ENCODE measurements around the gene RGS7. TPM values are rescaled to one million over a fixed set of nuclear protein-coding genes. Genes with fewer than 3 reads are reported as not detected.

Gene RGS7
- polyA plus RNA-seq, 1 donor (not counting 4 experiments of a cell fraction or from before 2014, with no cell fraction given), result not detected

DNA sequence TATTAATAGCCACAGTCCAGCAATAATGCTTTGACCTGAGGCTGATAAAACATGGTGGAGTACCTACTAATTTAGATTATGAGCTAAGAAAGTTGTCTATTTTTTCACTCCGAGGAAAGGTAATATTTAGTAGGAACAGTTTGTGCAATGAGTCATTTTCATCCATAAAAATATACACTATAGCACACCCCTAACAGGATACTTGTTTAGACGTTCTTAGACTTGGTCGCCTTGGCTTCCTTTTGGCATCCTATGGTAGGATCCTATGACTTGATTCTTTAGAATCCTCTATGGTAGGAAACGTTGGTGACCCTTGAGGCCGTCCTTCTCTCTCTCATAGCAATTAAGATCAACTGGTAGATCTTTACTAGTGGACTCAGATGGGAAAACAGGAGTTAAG, 81.8 kb downstream of the RGS7 start:
- Histone ChIP-seq H3K9ac (ENCODE audit: control insufficient read depth, extremely low read depth, insufficient read depth, low read length) (no peak overlapping the region), H3K79me2 (ENCODE audit: control insufficient read depth, insufficient read depth, low read length) (no peaks in the 10 kb centered on the region), H3K4me3 (ENCODE audit: control insufficient read depth in 2 of 3, extremely low read depth in 1 of 3, insufficient read depth in 2 of 3, low read depth in 1 of 3, low read length in 3 of 3) (no peak overlapping the region), H3K9me1 (ENCODE audit: control insufficient read depth, extremely low read depth, insufficient read depth, low read length) (no peaks in the 10 kb centered on the region), H3K9me3 (ENCODE audit: control insufficient read depth, low read depth, low read length) (peaks cover 2% of the 10 kb centered on the region), H3K36me3 (ENCODE audit: control insufficient read depth in 2 of 2, extremely low read depth in 1 of 2, insufficient read depth in 2 of 2, low read length in 2 of 2) (no peaks in the 10 kb centered on the region), H3K27me3 (ENCODE audit: control insufficient read depth, extremely low read depth, insufficient read depth, low read length) (no peaks in the 10 kb centered on the region), H3K4me2 (ENCODE audit: control insufficient read depth, extremely low read depth, insufficient read depth, low read depth, low read length) (no peak overlapping the region), H3K27ac (ENCODE audit: control insufficient read depth, insufficient read depth, low read length) (no peak overlapping the region), H2AFZ (ENCODE audit: control insufficient read depth, low read length) (no peak overlapping the region), H4K20me1 (ENCODE audit: control insufficient read depth, extremely low read depth, insufficient read depth, low read length) (no peaks in the 10 kb centered on the region), H3K4me1 (ENCODE audit: control insufficient read depth, extremely low read depth, insufficient read depth, low read length) (no peaks in the 10 kb centered on the region)
- no peak for FAIRE-seq
- no peak for TF ChIP-seq EZH2 (IDR thresholded peaks at IDR 0.05; ENCODE audit: low read length)
- TF ChIP-seq, protein P1, sequence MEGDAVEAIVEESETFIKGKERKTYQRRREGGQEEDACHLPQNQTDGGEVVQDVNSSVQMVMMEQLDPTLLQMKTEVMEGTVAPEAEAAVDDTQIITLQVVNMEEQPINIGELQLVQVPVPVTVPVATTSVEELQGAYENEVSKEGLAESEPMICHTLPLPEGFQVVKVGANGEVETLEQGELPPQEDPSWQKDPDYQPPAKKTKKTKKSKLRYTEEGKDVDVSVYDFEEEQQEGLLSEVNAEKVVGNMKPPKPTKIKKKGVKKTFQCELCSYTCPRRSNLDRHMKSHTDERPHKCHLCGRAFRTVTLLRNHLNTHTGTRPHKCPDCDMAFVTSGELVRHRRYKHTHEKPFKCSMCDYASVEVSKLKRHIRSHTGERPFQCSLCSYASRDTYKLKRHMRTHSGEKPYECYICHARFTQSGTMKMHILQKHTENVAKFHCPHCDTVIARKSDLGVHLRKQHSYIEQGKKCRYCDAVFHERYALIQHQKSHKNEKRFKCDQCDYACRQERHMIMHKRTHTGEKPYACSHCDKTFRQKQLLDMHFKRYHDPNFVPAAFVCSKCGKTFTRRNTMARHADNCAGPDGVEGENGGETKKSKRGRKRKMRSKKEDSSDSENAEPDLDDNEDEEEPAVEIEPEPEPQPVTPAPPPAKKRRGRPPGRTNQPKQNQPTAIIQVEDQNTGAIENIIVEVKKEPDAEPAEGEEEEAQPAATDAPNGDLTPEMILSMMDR (optimal IDR thresholded peaks at IDR 0.05 in 1 of 3, IDR thresholded peaks at IDR 0.05 in 1 of 3, conservative IDR thresholded peaks at IDR 0.05 in 1 of 3; ENCODE audit: extremely low read depth in 1 of 3, insufficient read depth in 2 of 3, low read length in 3 of 3), result no peak
- no peak for DNase-seq (ENCODE audit: low read depth, low spot score)
- dilution Hi-C loops (cut with MboI; ENCODE audit: extremely low pct_ligation_motif_present, low sequenced_read_pairs), result no loop called here

DNA sequence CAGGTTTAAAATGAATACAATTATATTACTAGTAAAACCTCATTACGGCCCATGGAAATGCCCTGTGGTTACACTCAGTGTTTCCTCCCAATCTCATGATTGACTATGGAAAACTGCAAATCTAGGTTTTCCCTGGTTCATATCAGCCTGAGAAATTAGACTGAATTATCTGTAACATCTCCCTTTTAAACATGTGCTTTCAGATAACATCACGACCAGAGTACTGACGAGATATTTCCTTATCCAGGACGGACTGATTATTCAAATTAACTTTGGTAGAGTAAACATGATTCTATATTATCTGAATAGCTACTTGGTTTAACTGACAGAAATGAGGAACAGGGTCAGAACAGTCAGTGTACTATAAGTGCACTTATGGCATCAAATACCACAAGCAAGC, 82.3 kb downstream of the RGS7 start:
- H3K27ac ChIP-seq (ENCODE audit: control insufficient read depth, insufficient read depth, low read length), result no peak overlapping the region
- no peak for DNase-seq (ENCODE audit: low read depth, low spot score)
- TF ChIP-seq, protein P1 (optimal IDR thresholded peaks at IDR 0.05 in 1 of 3, IDR thresholded peaks at IDR 0.05 in 1 of 3, conservative IDR thresholded peaks at IDR 0.05 in 1 of 3; ENCODE audit: extremely low read depth in 1 of 3, insufficient read depth in 2 of 3, low read length in 3 of 3), result no peak
- no peak for TF ChIP-seq EZH2 (IDR thresholded peaks at IDR 0.05; ENCODE audit: low read length)
- H4K20me1 ChIP-seq (ENCODE audit: control insufficient read depth, extremely low read depth, insufficient read depth, low read length), result no peaks in the 10 kb centered on the region
- H3K9ac ChIP-seq (ENCODE audit: control insufficient read depth, extremely low read depth, insufficient read depth, low read length), result no peak overlapping the region
- H3K27me3 ChIP-seq (ENCODE audit: control insufficient read depth, extremely low read depth, insufficient read depth, low read length), result no peaks in the 10 kb centered on the region
- H3K4me1 ChIP-seq (ENCODE audit: control insufficient read depth, extremely low read depth, insufficient read depth, low read length), result no peaks in the 10 kb centered on the region
- no peaks in the 10 kb centered on the region for H3K9me1 ChIP-seq (ENCODE audit: control insufficient read depth, extremely low read depth, insufficient read depth, low read length)
- H2AFZ ChIP-seq (ENCODE audit: control insufficient read depth, low read length), result no peak overlapping the region
- H3K4me3 ChIP-seq (ENCODE audit: control insufficient read depth in 2 of 3, extremely low read depth in 1 of 3, insufficient read depth in 2 of 3, low read depth in 1 of 3, low read length in 3 of 3), result no peak overlapping the region
- dilution Hi-C loops (cut with MboI; ENCODE audit: extremely low pct_ligation_motif_present, low sequenced_read_pairs), result no loop called here
- no peaks in the 10 kb centered on the region for H3K36me3 ChIP-seq (ENCODE audit: control insufficient read depth in 2 of 2, extremely low read depth in 1 of 2, insufficient read depth in 2 of 2, low read length in 2 of 2)
- H3K9me3 ChIP-seq (ENCODE audit: control insufficient read depth, low read depth, low read length), result peaks cover 2% of the 10 kb centered on the region
- H3K79me2 ChIP-seq (ENCODE audit: control insufficient read depth, insufficient read depth, low read length), result no peaks in the 10 kb centered on the region
- FAIRE-seq, result no peak
- H3K4me2 ChIP-seq (ENCODE audit: control insufficient read depth, extremely low read depth, insufficient read depth, low read depth, low read length), result no peak overlapping the region

Measured in keratinocyte (primary cell).